Liver (tissue), 9 donors: Measurements from ENCODE around the gene USH1G. TPM values are rescaled to one million over a fixed set of nuclear protein-coding genes. Genes with fewer than 3 reads are reported as not detected.

Experiments used
- DNase-seq: peaks from one replicate; pipeline ENCODE4 v3.0.0-alpha.2; 2017; ENCODE audit warnings: low spot score
- H3K27ac ChIP-seq, 2 donors: one replicate each; pipeline ENCODE4 v1.7.0; 2013; ENCODE audit warnings: inconsistent platforms in 2 of 2, low read length in 2 of 2, control low read depth in 1 of 2, low read depth in 1 of 2, mild to moderate bottlenecking in 1 of 2
- H3K27me3 ChIP-seq, 4 donors: one replicate each; pipeline versions ENCODE4 v1.6.1 to v1.7.0; 2013; ENCODE audit warnings: low read length in 3 of 4, inconsistent platforms in 1 of 4, mild to moderate bottlenecking in 1 of 4, moderate library complexity in 1 of 4; ENCODE audit not compliant: control insufficient read depth in 4 of 4, insufficient read depth in 4 of 4
- H3K36me3 ChIP-seq, 4 donors: one replicate each; pipeline versions ENCODE4 v1.6.1 to v1.7.0; 2013; ENCODE audit warnings: low read length in 3 of 4, mild to moderate bottlenecking in 3 of 4, low read depth in 1 of 4, moderate library complexity in 1 of 4; ENCODE audit not compliant: control insufficient read depth in 4 of 4, insufficient read depth in 3 of 4
- H3K4me1 ChIP-seq, 4 donors: one replicate each; pipeline versions ENCODE4 v1.6.1 to v1.7.0; 2013; ENCODE audit warnings: low read length in 3 of 4, mild to moderate bottlenecking in 3 of 4, moderate library complexity in 1 of 4; ENCODE audit not compliant: control insufficient read depth in 4 of 4, insufficient read depth in 4 of 4
- H3K4me3 ChIP-seq, 3 donors: one replicate each; pipeline versions ENCODE4 v1.6.1 to v1.7.0; 2013; ENCODE audit warnings: low read length in 3 of 3, control low read depth in 1 of 3, low read depth in 1 of 3, mild to moderate bottlenecking in 1 of 3
- H3K9ac ChIP-seq, 2 donors: one replicate each; pipeline ENCODE4 v1.7.0; 2013; ENCODE audit warnings: low read length in 2 of 2, mild to moderate bottlenecking in 2 of 2, moderate library complexity in 2 of 2, control low read depth in 1 of 2, low read depth in 1 of 2
- H3K9me3 ChIP-seq, 4 donors: one replicate each; pipeline versions ENCODE4 v1.6.1 to v1.7.0; 2013; ENCODE audit warnings: low read length in 3 of 4; ENCODE audit not compliant: control insufficient read depth in 4 of 4
- EGR1 ChIP-seq, 2 donors: IDR thresholded peaks; 2 replicates each; pipeline ENCODE4 v1.6.1; 2016 to 2018; ENCODE audit warnings: antibody characterized with exemption in 2 of 2, low read depth in 2 of 2
- FOXA1 ChIP-seq: IDR thresholded peaks from 2 replicates; pipeline ENCODE4 v1.6.1; 2016; ENCODE audit warnings: antibody characterized with exemption
- FOXA2 ChIP-seq: IDR thresholded peaks from 2 replicates; pipeline ENCODE4 v1.6.1; 2016; ENCODE audit warnings: antibody characterized with exemption
- GABPA ChIP-seq, 2 donors: IDR thresholded peaks in 1 of 2; conservative IDR thresholded peaks in 1 of 2; 2 replicates each; pipeline ENCODE4 v1.6.1; 2016; ENCODE audit warnings: antibody characterized with exemption in 2 of 2, mild to moderate bottlenecking in 1 of 2, moderate library complexity in 1 of 2
- HNF4A ChIP-seq, 2 donors: conservative IDR thresholded peaks; 2 replicates each; pipeline ENCODE4 v1.6.1; 2016; ENCODE audit warnings: antibody characterized with exemption in 2 of 2, mild to moderate bottlenecking in 2 of 2
- HNF4G ChIP-seq: IDR thresholded peaks from 2 replicates; pipeline ENCODE4 v1.6.1; 2016; ENCODE audit warnings: antibody characterized with exemption
- JUND ChIP-seq, 2 donors: IDR thresholded peaks; 2 replicates each; pipeline ENCODE4 v1.6.1; 2016; ENCODE audit warnings: antibody characterized with exemption in 2 of 2
- NR2F2 ChIP-seq: IDR thresholded peaks from 2 replicates; pipeline ENCODE4 v1.6.1; 2016; ENCODE audit warnings: antibody characterized with exemption
- RAD21 ChIP-seq, 2 donors: IDR thresholded peaks; 2 replicates each; pipeline ENCODE4 v1.6.1; 2016; ENCODE audit warnings: antibody characterized with exemption in 2 of 2, mild to moderate bottlenecking in 2 of 2
- RXRA ChIP-seq, 2 donors: IDR thresholded peaks; 2 replicates each; pipeline ENCODE4 v1.6.1; 2017 to 2018; ENCODE audit warnings: antibody characterized with exemption in 2 of 2, mild to moderate bottlenecking in 1 of 2
- SP1 ChIP-seq: IDR thresholded peaks from 2 replicates; pipeline ENCODE4 v1.6.1; 2018; ENCODE audit warnings: antibody characterized with exemption, mild to moderate bottlenecking
- TAF1 ChIP-seq: conservative IDR thresholded peaks from 2 replicates; pipeline ENCODE4 v1.6.1; 2016; ENCODE audit warnings: antibody characterized with exemption, mild to moderate bottlenecking
- YY1 ChIP-seq: IDR thresholded peaks from 2 replicates; pipeline ENCODE4 v1.6.1; 2016; ENCODE audit warnings: antibody characterized with exemption, mild to moderate bottlenecking
- WGBS: extraction: QIAGEN DNeasy Blood & Tissue Kit; methylation state at CpG from one replicate; pipeline ENCODE4 v1.1.7; 2013; 5-methylcytosine and 5-hydroxymethylcytosine counted together
- polyA plus RNA-seq, 2 donors: library from polyadenylated mRNA; stranded (reverse) in 1 of 2; unstranded in 1 of 2; fragments of 200-250 nt in 1 of 2; fragments of >200 nt in 1 of 2; fragmentation: Nextera tagmentation in 1 of 2; extraction: Ambion mirVana in 1 of 2; gene quantifications; one replicate each; pipeline versions ENCODE4 v1.2.1 to v1.2.3, GENCODE V29; 2013 to 2015
- total RNA-seq, 2 donors: library from RNA; depleted of rRNA; stranded (reverse); fragments of >200 nt; gene quantifications; one replicate each; pipeline ENCODE4 v1.2.3, GENCODE V29; 2014
- TF ChIP-seq, protein P1 (sequence below): fragments of 150-350 bp; IDR thresholded peaks from 2 replicates; pipeline ENCODE4 v1.5.1; 2017; ENCODE audit warnings: improper control_type of control experiment, low read depth, low read length; ENCODE audit not compliant: missing input control
- TF ChIP-seq, protein P2 (sequence below): IDR thresholded peaks from 2 replicates; pipeline ENCODE4 v1.6.1; 2016; ENCODE audit warnings: antibody characterized with exemption
- TF ChIP-seq, protein P3 (sequence below): IDR thresholded peaks from 2 replicates; pipeline ENCODE4 v1.6.1; 2016; ENCODE audit warnings: antibody characterized with exemption
- TF ChIP-seq, protein P4 (sequence below): IDR thresholded peaks from 2 replicates; pipeline ENCODE4 v1.6.1; 2016; ENCODE audit warnings: antibody characterized with exemption, mild to moderate bottlenecking
- TF ChIP-seq, protein P5 (sequence below): IDR thresholded peaks from 2 replicates; pipeline ENCODE4 v1.6.1; 2016; ENCODE audit warnings: antibody characterized with exemption
- donor health status: healthy.
- donor health status: healthy.
- donor health status: healthy.
- donor health status: healthy.
- donor health status: healthy.

Gene USH1G
- total and polyA plus RNA-seq, 4 donors = under 0.01 TPM; not detected in 3

DNA sequence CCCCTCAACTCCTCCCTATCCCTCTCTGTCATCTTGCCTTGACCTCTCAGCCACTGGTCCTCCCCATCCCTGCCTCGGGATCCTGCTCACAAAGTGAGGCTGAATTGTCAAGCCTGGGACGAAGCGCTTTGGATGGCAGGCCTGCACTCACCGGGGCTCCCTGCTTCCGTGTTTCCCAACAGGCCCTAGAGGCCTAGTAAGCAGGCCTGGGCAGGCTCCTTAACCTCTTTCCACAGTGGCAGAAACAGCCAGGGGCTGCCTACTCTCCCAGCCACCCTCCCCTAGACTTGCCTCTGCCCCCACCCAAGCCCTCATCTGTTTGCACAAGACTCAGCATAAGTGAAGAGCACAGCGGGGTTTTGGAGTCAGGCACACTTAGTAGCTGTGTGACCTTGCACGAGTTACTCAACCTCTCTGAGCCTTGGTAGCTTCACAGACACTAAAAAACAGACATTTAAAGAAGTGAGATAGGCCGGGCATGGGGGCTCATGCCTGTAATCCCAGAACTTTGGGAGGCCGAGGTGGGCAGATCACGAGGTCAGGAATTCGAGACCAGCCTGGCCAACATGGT lies 24.6 kb downstream of the USH1G start (continued):
- TF ChIP-seq, protein P1, sequence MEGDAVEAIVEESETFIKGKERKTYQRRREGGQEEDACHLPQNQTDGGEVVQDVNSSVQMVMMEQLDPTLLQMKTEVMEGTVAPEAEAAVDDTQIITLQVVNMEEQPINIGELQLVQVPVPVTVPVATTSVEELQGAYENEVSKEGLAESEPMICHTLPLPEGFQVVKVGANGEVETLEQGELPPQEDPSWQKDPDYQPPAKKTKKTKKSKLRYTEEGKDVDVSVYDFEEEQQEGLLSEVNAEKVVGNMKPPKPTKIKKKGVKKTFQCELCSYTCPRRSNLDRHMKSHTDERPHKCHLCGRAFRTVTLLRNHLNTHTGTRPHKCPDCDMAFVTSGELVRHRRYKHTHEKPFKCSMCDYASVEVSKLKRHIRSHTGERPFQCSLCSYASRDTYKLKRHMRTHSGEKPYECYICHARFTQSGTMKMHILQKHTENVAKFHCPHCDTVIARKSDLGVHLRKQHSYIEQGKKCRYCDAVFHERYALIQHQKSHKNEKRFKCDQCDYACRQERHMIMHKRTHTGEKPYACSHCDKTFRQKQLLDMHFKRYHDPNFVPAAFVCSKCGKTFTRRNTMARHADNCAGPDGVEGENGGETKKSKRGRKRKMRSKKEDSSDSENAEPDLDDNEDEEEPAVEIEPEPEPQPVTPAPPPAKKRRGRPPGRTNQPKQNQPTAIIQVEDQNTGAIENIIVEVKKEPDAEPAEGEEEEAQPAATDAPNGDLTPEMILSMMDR = no peak
- TF ChIP-seq YY1 = no peak

DNA sequence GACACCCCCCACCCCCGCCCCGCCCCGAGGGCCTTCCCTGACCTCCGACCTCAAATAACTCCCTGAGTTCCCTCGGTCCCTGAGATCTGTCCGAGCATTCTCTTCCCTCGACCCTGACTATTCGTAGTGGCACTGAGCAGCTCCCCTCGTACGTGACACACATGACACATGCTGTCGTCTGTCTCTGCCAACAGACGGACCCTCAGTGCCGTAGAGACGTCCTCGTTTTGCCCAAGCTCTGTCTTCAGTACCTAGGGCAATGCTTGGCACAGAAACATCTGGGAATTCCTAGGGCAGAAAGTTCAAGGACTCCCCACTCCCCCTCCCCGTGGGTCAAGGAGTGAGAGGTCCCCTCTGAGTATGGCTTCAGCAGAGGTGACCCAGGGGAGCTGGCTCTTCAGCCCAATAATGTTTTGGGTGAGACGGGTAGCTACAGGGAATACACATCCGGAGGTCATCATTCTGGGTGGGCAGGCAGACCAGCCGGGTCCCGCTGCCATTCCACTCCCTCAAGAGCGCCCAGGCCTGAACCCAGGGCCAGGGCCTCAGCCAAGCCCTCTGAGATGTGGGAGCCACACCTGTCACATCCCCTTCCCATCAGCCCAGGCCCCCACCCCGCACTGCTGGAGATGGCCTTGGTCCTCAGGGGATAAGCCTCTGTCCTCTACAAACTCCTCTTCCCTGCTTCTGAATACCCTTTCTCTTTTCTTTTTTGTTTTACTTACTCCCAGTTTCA lies 29.0 kb downstream of the USH1G start:
- Histone ChIP-seq H3K4me3 (peak overlapping the region in 2 of 3 donors; percentile 64 to 75), H3K4me1 (peaks cover 0 to 16% (median 10%) of the 10 kb centered on the region in 4 donors), H3K36me3 (no peaks in the 10 kb centered on the region), H3K9ac (no peak overlapping the region), H3K27ac (no peak overlapping the region), H3K9me3 (no peaks in the 10 kb centered on the region), H3K27me3 (no peaks in the 10 kb centered on the region)
- WGBS = 33% methylated on average over 22 of the region's 22 CpGs
- no peak for DNase-seq
- TF ChIP-seq EGR1 (IDR thresholded peaks at IDR 0.05; ENCODE audit: low read depth in 2 of 2) (no peak), TAF1 (no peak), GABPA (IDR thresholded peaks at IDR 0.05 in 1 of 2, conservative IDR thresholded peaks at IDR 0.05 in 1 of 2) (no peak), FOXA1 (no peak), SP1 (no peak), HNF4A (conservative IDR thresholded peaks at IDR 0.05) (no peak), JUND (IDR thresholded peaks at IDR 0.05) (no peak), RAD21 (IDR thresholded peaks at IDR 0.05) (no peak), FOXA2 (no peak), RXRA (IDR thresholded peaks at IDR 0.05) (no peak), NR2F2 (no peak), HNF4G (no peak), YY1 (no peak)
- TF ChIP-seq, protein P2, sequence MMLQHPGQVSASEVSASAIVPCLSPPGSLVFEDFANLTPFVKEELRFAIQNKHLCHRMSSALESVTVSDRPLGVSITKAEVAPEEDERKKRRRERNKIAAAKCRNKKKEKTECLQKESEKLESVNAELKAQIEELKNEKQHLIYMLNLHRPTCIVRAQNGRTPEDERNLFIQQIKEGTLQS = no peak
- TF ChIP-seq, protein P3, sequence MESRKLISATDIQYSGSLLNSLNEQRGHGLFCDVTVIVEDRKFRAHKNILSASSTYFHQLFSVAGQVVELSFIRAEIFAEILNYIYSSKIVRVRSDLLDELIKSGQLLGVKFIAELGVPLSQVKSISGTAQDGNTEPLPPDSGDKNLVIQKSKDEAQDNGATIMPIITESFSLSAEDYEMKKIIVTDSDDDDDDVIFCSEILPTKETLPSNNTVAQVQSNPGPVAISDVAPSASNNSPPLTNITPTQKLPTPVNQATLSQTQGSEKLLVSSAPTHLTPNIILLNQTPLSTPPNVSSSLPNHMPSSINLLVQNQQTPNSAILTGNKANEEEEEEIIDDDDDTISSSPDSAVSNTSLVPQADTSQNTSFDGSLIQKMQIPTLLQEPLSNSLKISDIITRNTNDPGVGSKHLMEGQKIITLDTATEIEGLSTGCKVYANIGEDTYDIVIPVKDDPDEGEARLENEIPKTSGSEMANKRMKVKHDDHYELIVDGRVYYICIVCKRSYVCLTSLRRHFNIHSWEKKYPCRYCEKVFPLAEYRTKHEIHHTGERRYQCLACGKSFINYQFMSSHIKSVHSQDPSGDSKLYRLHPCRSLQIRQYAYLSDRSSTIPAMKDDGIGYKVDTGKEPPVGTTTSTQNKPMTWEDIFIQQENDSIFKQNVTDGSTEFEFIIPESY = no peak
- TF ChIP-seq, protein P4, sequence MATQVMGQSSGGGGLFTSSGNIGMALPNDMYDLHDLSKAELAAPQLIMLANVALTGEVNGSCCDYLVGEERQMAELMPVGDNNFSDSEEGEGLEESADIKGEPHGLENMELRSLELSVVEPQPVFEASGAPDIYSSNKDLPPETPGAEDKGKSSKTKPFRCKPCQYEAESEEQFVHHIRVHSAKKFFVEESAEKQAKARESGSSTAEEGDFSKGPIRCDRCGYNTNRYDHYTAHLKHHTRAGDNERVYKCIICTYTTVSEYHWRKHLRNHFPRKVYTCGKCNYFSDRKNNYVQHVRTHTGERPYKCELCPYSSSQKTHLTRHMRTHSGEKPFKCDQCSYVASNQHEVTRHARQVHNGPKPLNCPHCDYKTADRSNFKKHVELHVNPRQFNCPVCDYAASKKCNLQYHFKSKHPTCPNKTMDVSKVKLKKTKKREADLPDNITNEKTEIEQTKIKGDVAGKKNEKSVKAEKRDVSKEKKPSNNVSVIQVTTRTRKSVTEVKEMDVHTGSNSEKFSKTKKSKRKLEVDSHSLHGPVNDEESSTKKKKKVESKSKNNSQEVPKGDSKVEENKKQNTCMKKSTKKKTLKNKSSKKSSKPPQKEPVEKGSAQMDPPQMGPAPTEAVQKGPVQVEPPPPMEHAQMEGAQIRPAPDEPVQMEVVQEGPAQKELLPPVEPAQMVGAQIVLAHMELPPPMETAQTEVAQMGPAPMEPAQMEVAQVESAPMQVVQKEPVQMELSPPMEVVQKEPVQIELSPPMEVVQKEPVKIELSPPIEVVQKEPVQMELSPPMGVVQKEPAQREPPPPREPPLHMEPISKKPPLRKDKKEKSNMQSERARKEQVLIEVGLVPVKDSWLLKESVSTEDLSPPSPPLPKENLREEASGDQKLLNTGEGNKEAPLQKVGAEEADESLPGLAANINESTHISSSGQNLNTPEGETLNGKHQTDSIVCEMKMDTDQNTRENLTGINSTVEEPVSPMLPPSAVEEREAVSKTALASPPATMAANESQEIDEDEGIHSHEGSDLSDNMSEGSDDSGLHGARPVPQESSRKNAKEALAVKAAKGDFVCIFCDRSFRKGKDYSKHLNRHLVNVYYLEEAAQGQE = no peak
- TF ChIP-seq, protein P5, sequence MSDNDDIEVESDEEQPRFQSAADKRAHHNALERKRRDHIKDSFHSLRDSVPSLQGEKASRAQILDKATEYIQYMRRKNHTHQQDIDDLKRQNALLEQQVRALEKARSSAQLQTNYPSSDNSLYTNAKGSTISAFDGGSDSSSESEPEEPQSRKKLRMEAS = no peak
- TF ChIP-seq, protein P1 = no peak
